Skeletal muscle tissue (tissue), 2 donors: ENCODE data around the gene FANCD2. TPM values are rescaled to one million over a fixed set of nuclear protein-coding genes. Genes with fewer than 3 reads are reported as not detected.

Source experiments
- small RNA-seq: library from RNA; depleted of rRNA; stranded (forward); fragments of <200 nt; gene quantifications from one replicate; pipeline ENCODE3, GENCODE V24; 2014
- total RNA-seq: library from RNA; depleted of rRNA; stranded (reverse); fragments of >200 nt; gene quantifications from one replicate; pipeline ENCODE4 v1.2.3, GENCODE V29; 2014

FANCD2 gene
- total RNA-seq, 1 donor from 2014 or later = 11.5 TPM

Small RNAs within 50 kb of the gene (small RNA-seq; reads per million reads assigned to genes)
- not detected for gene CYCSP10
- gene RNU6-670P = not detected

Other genes with a start within 250 kb of the FANCD2 start
- 27.1 TPM for gene TADA3, start 234.0 kb upstream of the FANCD2 start, total RNA-seq
- 65.2 TPM for gene ARPC4, start 233.4 kb upstream of the FANCD2 start, total RNA-seq
- 13.6 TPM for gene TTLL3, start 216.2 kb upstream of the FANCD2 start, total RNA-seq
- gene RPUSD3, start 182.4 kb upstream of the FANCD2 start, total RNA-seq = 14.6 TPM
- gene CIDEC, start 146.2 kb upstream of the FANCD2 start, total RNA-seq = 9.4 TPM
- 35.0 TPM for gene JAGN1, start 135.8 kb upstream of the FANCD2 start, total RNA-seq
- not detected for gene IL17RE, start 123.6 kb upstream of the FANCD2 start, total RNA-seq
- 12.5 TPM for gene IL17RC, start 109.3 kb upstream of the FANCD2 start, total RNA-seq
- gene CRELD1, start 92.6 kb upstream of the FANCD2 start, total RNA-seq = 12.0 TPM
- gene PRRT3, start 74.0 kb upstream of the FANCD2 start, total RNA-seq = 0.52 TPM
- 27.1 TPM for gene EMC3, start 39.6 kb upstream of the FANCD2 start, total RNA-seq
- gene FANCD2OS, start 81.8 kb downstream of the FANCD2 start, total RNA-seq = not detected
- 85.6 TPM for gene BRK1, start 89.2 kb downstream of the FANCD2 start, total RNA-seq
- 35.0 TPM for gene VHL, start 115.3 kb downstream of the FANCD2 start, total RNA-seq
- 1.6 TPM for gene IRAK2, start 138.5 kb downstream of the FANCD2 start, total RNA-seq
- gene TATDN2, start 222.0 kb downstream of the FANCD2 start, total RNA-seq = 13.6 TPM